ENCODE measurements around the gene GNB5.

- no peak for TF ChIP-seq CTCF (IDR thresholded peaks at IDR 0.05; ENCODE audit: insufficient read depth, low read length)
- TF ChIP-seq POLR2AphosphoS5 (IDR thresholded peaks at IDR 0.05; ENCODE audit: low read depth), result no peak
Measured at GRCh38 chr15:52113708-52114107, 77.5 kb downstream of the GNB5 start.

Measured in HL-60 (cell line).